Middle frontal gyrus (tissue), 1 donor: ENCODE results near the gene TSPAN33.
"Not testable (repeated sequence)": the region's sequence is repeated elsewhere in the genome, so short reads cannot be mapped to it uniquely, and the experiment has no call there.

Experiments
- DNase-seq: peaks from one replicate; pipeline ENCODE4 v3.0.0-alpha.2; 2015; ENCODE audit warnings: low spot score; ENCODE audit errors: extremely low spot score

TSPAN33 gene

DNA sequence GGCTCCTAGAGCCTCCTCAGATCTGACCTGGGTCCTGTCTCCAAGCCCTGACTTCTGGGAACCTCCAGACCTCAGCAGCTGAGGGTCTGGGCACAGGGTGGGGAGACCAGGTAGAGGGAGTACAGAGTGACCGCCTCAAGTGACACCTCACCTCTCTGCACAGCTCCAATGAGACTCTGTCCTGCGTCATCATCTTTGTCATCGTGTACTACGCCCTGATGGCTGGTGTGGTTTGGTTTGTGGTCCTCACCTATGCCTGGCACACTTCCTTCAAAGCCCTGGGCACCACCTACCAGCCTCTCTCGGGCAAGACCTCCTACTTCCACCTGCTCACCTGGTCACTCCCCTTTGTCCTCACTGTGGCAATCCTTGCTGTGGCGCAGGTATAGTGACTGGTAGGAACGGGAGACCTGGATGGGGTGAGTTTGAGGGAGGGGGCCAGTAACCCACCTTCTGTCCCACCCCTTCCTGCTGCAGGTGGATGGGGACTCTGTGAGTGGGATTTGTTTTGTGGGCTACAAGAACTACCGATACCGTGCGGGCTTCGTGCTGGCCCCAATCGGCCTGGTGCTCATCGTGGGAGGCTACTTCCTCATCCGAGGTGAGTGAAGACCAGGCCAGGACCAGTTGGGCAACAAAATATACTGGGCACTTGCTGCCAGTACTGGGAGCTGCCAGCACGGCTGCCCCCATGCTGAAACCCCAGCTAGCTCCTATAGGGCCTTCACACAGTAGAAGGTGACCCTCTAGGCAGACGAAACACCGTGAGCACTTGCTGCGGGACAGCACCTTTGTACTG, 61.7 kb downstream of the TSPAN33 start:
- no peak for DNase-seq

DNA sequence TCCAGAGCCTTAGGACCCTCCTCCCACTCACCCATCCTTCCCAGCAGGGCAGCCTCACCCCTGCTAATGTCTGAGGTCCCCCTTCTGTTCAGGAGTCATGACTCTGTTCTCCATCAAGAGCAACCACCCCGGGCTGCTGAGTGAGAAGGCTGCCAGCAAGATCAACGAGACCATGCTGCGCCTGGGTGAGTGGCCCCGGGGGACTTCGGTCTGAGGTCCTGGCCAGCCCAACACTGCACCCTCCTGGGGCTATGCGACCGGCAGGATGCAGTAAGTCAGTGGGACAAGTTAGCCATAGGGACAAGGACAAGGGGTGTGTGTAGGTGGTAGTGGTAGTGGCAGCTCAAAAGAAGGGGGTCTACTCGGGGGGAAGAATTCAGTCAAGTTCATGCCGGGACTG, 64.2 kb downstream of the TSPAN33 start:
- DNase-seq, result no peak

DNA sequence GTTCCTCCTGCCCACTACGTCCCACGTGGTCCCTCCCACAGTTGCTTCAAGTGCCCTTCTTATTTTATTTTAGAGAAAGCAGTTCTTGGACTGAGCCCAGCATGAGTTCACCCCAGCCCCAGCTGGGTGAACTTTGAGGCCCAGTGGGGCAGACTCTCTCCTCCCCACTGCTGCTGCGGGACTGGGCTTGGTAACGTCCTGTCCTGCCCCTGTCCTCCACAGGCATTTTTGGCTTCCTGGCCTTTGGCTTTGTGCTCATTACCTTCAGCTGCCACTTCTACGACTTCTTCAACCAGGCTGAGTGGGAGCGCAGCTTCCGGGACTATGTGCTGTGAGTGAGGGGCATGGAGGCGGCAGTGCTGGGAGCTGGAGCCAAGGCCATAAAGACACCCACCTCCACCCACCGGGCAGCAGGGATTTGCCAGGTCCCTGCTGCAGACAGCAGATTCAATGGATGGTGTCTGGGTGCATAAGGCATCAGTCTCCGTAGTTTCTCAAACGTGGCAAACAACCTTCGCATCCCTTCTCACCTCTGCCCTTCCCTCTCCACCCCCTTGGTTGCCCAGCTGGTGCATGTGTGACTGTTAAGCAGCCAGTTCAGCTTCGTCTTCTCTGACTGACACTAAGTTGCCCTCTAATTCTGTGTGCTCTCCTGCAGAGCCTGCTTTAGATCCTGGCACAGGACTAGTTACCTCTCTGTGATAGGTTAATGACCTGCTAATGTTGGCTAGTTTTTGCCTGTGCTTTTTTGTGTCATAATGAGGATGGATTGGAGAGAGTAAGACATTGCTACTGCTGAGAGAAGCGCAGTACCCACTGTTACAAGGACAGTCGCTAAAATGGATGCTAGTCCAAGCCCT, 64.8 kb downstream of the TSPAN33 start:
- DNase-seq, result no peak

DNA sequence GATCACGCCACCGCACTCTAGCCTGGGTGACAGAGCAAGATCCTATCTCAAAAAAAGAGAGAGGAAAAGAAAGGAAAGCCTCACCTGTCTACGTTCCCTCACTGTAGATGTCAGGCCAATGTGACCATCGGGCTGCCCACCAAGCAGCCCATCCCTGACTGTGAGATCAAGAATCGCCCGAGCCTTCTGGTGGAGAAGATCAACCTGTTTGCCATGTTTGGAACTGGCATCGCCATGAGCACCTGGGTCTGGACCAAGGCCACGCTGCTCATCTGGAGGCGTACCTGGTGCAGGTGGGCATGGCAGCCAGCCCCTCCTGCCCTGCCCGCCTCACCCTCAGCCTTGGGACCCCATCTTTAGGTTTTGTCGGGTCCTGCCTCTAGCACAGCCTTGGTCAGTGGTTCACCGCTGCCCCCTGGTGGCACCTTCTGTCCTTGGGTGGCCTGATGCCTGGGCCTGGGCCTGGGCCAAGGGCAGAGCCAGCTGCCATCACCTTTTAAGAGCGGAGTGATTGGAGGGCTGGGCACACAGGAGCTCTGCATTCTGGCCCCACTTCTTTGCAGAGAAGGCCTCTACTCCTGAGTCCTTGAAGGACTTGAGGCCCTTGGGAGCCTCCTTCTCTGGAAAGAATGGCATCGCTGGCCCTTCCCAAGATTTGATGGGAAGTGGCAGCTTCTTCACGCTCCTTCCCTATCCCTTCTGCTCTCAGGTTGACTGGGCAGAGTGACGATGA, 65.9 kb downstream of the TSPAN33 start:
- no peak for DNase-seq

DNA sequence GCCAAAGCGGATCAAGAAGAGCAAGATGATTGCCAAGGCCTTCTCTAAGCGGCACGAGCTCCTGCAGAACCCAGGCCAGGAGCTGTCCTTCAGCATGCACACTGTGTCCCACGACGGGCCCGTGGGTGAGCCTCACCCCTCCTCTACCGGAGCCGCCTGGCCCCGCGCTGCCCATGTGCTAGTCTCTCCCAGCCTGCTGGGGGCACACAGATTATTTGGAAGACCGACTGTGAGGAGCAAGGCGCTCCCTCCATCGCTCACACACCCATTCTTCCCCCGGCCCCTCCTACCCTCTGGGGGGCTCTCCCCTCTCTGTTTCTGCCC, 66.4 kb downstream of the TSPAN33 start:
- DNase-seq, result no peak

DNA sequence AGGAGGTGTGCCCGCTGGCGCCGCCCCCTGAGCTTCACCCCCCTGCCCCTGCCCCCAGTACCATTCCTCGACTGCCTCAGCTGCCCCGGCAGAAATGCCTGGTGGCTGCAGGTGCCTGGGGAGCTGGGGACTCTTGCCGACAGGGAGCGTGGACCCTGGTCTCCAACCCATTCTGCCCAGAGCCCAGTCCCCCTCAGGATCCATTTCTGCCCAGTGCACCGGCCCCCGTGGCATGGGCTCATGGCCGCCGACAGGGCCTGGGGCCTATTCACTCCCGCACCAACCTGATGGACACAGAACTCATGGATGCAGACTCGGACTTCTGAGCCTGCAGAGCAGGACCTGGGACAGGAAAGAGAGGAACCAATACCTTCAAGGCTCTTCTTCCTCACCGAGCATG, 67.6 kb downstream of the TSPAN33 start:
- no peak for DNase-seq

DNA sequence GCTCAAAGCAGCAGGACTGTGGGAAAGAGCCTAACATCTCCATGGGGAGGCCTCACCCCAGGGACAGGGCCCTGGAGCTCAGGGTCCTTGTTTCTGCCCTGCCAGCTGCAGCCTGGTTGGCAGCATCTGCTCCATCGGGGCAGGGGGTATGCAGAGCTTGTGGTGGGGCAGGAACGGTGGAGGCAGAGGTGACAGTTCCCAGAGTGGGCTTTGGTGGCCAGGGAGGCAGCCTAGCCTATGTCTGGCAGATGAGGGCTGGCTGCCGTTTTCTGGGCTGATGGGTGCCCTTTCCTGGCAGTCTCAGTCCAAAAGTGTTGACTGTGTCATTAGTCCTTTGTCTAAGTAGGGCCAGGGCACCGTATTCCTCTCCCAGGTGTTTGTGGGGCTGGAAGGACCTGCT, 68.1 kb downstream of the TSPAN33 start:
- DNase-seq, result no peak

DNA sequence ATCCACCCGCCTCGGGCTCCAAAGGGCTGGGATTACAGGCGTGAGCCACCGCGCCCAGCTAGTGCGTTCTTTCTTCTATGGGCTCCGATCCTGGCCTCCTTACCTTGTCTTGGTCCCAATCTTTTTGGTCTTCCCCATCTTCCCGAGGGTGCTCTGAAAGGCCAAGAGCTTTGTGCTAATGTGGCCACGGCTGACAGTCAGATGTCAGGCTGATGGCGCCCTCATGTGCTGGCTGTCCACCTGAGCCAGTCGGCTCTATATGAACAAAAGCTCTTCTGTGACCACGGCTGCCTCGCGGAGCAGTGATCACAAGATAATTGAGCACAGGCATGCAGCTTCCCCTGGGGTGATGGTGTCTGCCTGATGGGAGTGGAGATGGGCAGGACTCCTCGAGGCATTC, 69.3 kb downstream of the TSPAN33 start:
- DNase-seq, result no peak

DNA sequence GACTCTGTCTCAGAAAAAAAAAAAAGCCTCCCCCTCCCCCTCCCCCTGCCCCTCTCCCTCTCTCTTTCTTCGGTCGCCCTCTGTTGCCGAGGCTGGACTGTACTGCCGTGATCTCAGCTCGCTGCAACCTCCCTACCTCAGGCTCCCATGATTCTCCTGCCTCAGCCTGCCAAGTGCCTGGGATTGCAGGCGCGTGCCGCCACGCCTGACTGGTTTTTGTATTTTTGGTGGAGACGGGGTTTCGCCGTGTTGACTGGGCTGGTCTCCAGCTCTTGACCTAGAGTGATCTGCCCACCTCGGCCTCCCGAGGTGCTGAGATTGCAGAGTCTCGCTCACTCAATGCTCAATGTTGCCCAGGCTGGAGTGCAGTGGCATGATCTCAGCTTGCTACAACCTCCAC, 71.2 kb downstream of the TSPAN33 start:
- DNase-seq, result not testable (repeated sequence)

DNA sequence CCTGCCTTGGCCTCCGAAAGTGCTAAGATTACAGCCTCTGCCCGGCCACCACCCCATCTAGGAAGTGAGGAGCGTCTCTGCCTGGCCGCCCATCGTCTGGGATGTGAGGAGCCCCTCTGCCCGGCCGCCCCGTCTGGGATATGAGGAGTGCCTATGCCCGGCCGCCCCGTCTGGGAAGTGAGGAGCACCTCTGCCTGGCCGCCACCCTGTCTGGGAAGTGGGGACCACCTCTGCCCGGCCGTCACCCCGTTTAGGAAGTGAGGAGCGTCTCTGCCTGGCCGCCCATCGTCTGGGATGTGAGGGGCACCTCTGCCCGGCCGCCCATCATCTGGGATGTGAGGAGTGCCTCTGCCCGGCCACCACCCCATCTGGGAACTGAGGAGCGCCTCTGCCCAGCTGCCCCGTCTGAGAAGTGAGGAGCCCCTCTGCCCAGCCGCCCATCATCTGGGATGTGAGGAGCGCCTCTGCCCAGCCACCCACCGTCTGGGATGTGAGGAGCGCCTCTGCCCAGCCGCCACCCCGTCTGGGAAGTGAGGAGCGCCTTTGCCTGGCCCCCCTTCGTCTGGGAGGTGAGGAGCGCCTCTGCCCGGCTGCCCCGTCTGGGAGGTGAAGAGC, 71.7 kb downstream of the TSPAN33 start:
- DNase-seq, result not testable (repeated sequence)

DNA sequence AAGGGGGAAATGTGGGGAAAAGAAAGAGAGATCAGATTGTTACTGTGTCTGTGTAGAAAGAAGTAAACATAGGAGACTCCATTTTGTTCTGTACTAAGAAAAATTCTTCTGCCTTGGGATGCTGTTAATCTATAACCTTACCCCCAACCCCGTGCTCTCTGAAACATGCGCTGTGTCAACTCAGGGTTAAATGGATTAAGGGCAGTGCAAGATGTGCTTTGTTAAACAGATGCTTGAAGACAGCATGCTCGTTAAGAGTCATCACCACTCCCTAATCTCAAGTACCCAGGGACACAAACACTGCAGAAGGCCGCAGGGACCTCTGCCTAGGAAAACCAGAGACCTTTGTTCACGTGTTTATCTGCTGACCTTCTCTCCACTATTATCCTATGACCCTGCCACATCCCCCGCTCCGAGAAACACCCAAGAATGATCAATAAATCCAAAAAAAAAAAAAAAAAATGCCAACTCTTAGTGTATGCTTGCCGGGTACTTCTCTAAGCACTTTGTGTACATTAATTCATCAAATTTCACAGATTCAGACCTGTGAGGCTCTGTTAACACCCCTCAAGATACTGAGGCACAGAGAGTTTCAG, 72.4 kb downstream of the TSPAN33 start:
- DNase-seq, result not testable (repeated sequence)

DNA sequence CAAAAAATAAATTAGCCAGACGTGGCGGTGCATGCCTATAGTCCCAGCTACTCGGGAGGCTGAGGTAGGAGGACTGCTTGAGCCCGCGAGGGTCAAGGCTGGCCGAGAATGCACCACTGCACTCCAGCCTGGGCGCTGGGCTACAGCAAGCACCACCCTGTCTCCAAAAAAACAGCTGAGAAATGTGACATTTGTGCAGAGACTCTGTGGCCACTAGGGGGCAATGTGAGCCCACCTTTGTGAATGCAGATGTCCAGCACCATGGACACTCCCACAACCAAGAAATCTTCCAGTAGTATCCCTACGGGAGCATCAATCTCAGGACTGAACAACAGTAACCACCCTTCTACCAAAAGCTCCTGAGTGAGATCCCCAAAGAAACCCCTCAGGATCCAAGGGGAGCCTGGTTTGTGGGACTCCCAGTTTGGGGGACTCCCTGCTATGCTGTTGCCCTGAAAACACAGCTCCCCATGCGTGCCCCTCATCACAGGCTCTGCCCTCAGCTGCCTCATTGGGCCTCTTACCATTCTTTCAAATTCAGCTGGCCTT, 74.1 kb downstream of the TSPAN33 start:
- DNase-seq, result peak; percentile 68

DNA sequence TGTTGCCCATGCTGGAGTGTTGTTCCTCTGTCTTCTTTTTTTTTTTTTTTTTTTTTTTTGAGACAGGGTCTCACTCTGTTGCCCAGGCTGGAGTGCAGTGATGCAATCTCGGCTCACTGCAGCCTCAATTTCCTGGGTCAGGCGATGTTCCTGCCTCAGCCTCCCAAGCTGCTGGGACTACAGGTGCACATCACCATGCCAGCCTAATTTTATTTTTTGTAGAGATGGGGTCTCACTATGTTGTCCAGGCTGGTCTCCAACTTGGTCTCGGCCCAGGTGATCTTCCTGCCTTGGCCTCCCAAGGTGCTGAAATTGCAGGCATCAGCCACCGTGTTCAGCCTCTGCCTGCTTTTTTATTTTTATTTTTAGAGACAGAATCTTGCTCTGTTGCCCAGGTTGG, 74.7 kb downstream of the TSPAN33 start:
- not testable (repeated sequence) for DNase-seq
